ENCODE results near the gene CAPN13.

Gene CAPN13, protein sequence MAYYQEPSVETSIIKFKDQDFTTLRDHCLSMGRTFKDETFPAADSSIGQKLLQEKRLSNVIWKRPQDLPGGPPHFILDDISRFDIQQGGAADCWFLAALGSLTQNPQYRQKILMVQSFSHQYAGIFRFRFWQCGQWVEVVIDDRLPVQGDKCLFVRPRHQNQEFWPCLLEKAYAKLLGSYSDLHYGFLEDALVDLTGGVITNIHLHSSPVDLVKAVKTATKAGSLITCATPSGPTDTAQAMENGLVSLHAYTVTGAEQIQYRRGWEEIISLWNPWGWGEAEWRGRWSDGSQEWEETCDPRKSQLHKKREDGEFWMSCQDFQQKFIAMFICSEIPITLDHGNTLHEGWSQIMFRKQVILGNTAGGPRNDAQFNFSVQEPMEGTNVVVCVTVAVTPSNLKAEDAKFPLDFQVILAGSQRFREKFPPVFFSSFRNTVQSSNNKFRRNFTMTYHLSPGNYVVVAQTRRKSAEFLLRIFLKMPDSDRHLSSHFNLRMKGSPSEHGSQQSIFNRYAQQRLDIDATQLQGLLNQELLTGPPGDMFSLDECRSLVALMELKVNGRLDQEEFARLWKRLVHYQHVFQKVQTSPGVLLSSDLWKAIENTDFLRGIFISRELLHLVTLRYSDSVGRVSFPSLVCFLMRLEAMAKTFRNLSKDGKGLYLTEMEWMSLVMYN

GRCh38 chr2:30807249-30807648 lies at the start of gene CAPN13:
Gene CAPN13, minus strand, starts transcription at chr2:30807446. Its CDS starts 20,121 bp downstream, at chr2:30787325.
- no peak for ATAC-seq (replicated peaks; ENCODE audit: extremely low read depth, poor library complexity, severe bottlenecking)
- H3K4me1 Mint-ChIP-seq: no peaks in the 10 kb centered on the region
- H3K9me3 Mint-ChIP-seq: no peaks in the 10 kb centered on the region
- peaks cover 81% of the 10 kb centered on the region for H3K27me3 Mint-ChIP-seq
- H3K4me3 Mint-ChIP-seq: no peak within 1 kb of the TSS
- no peak for DNase-seq (ENCODE audit: low spot score in 2 of 2)
- H3K36me3 Mint-ChIP-seq (ENCODE audit: insufficient read depth): no peaks in the 10 kb centered on the region
- H3K27ac Mint-ChIP-seq (ENCODE audit: low read depth): no peak within 1 kb of the TSS

DNA sequence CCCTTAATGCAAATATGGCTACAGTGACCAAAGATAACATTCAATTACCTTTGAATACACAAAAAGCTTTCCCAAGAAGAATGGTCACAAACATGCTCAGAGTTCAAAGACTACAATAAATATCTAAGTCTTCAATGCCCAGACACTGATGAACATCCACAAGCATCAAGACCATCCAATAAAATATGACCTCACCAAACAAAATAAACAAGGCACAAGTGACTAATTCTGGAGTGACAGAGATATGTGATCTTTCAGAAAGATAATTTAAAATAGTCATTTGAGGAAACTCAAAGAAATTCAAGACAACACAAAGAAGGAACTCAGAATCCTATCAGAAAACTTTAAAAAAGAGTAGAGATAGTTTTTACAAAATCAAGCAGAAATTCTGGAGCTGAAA lies 40.6 kb upstream of the CAPN13 start:
- DNase-seq (ENCODE audit: low spot score in 2 of 2) (no peak), ATAC-seq (replicated peaks; ENCODE audit: extremely low read depth, poor library complexity, severe bottlenecking) (no peak)
- H3K27ac Mint-ChIP-seq (ENCODE audit: low read depth): no peak overlapping the region
- no peak overlapping the region for H3K4me3 Mint-ChIP-seq
- no peaks in the 10 kb centered on the region for H3K9me3 Mint-ChIP-seq
- H3K36me3 Mint-ChIP-seq (ENCODE audit: insufficient read depth): no peaks in the 10 kb centered on the region
- no peaks in the 10 kb centered on the region for H3K4me1 Mint-ChIP-seq
- H3K27me3 Mint-ChIP-seq: peaks cover 63% of the 10 kb centered on the region

DNA sequence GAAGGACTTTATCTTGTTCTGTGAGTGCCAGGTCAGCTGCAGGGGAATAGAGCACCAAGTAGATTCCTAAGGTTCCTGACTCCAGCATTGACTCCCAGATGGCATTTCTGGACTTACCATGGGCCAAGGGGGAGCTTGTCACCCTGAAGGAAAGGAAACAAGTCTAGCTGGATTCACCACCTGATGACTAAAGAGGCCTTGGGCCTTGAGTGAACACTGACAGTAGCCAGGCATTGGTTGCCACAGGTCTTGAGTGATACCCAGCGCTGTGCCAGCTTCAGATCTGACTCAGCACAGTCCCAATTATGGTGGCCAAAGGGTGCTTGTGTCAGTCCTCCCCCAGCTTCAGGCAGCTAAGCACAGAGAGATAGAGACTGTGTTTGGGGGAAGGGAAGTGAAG lies 40.1 kb upstream of the CAPN13 start:
- Mint-ChIP-seq H3K27me3 (peaks cover 63% of the 10 kb centered on the region), H3K36me3 (ENCODE audit: insufficient read depth) (no peaks in the 10 kb centered on the region), H3K4me3 (no peak overlapping the region), H3K9me3 (no peaks in the 10 kb centered on the region), H3K27ac (ENCODE audit: low read depth) (no peak overlapping the region), H3K4me1 (no peaks in the 10 kb centered on the region)
- no peak for DNase-seq (ENCODE audit: low spot score in 2 of 2)
- no peak for ATAC-seq (replicated peaks; ENCODE audit: extremely low read depth, poor library complexity, severe bottlenecking)

- ATAC-seq (replicated peaks; ENCODE audit: extremely low read depth, poor library complexity, severe bottlenecking): no peak
- Mint-ChIP-seq H3K27me3 (peaks cover 17% of the 10 kb centered on the region), H3K27ac (ENCODE audit: low read depth) (no peak overlapping the region), H3K4me1 (no peaks in the 10 kb centered on the region), H3K36me3 (ENCODE audit: insufficient read depth) (no peaks in the 10 kb centered on the region), H3K9me3 (no peaks in the 10 kb centered on the region), H3K4me3 (no peak overlapping the region)
- DNase-seq (ENCODE audit: low spot score in 2 of 2): no peak
Measured at GRCh38 chr2:30828586-30828985, 21.3 kb upstream of the CAPN13 start.

GRCh38 chr2:30826916-30827315 lies 19.7 kb upstream of the CAPN13 start:
- Mint-ChIP-seq H3K9me3 (no peaks in the 10 kb centered on the region), H3K4me1 (no peaks in the 10 kb centered on the region), H3K4me3 (no peak overlapping the region), H3K27me3 (peaks cover 27% of the 10 kb centered on the region), H3K27ac (ENCODE audit: low read depth) (no peak overlapping the region), H3K36me3 (ENCODE audit: insufficient read depth) (no peaks in the 10 kb centered on the region)
- DNase-seq (ENCODE audit: low spot score in 2 of 2): no peak
- no peak for ATAC-seq (replicated peaks; ENCODE audit: extremely low read depth, poor library complexity, severe bottlenecking)

- no peaks in the 10 kb centered on the region for H3K4me1 Mint-ChIP-seq
- no peak overlapping the region for H3K27ac Mint-ChIP-seq (ENCODE audit: low read depth)
- peaks cover 32% of the 10 kb centered on the region for H3K27me3 Mint-ChIP-seq
- no peaks in the 10 kb centered on the region for H3K36me3 Mint-ChIP-seq (ENCODE audit: insufficient read depth)
- ATAC-seq (replicated peaks; ENCODE audit: extremely low read depth, poor library complexity, severe bottlenecking) (no peak), DNase-seq (ENCODE audit: low spot score in 2 of 2) (no peak)
- no peak overlapping the region for H3K4me3 Mint-ChIP-seq
- no peaks in the 10 kb centered on the region for H3K9me3 Mint-ChIP-seq
Measured at GRCh38 chr2:30826481-30826880, 19.2 kb upstream of the CAPN13 start.

DNA sequence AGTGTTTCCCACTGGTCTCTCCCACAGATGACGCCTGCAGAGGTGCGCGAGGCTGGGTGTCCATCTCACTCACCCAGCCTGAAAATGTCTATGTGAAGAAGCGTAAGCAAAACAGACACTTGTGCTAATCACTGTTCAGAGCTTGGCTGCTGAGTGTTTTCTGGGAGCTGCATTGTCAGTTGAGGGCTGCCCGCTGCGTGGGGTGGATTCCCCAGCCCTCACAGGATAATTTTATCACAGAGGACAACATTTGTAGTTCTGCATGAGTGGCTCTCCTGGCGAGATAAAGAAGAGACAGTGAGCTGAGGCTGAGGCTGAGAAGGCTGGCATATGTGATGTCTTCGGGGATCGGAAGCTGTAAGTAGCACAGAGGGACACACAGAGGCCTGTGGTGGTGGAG lies 16.2 kb upstream of the CAPN13 start:
- H3K4me3 Mint-ChIP-seq: no peak overlapping the region
- H3K4me1 Mint-ChIP-seq: no peaks in the 10 kb centered on the region
- ATAC-seq (replicated peaks; ENCODE audit: extremely low read depth, poor library complexity, severe bottlenecking) (no peak), DNase-seq (ENCODE audit: low spot score in 2 of 2) (no peak)
- no peaks in the 10 kb centered on the region for H3K9me3 Mint-ChIP-seq
- no peak overlapping the region for H3K27ac Mint-ChIP-seq (ENCODE audit: low read depth)
- H3K36me3 Mint-ChIP-seq (ENCODE audit: insufficient read depth): no peaks in the 10 kb centered on the region
- peaks cover 34% of the 10 kb centered on the region for H3K27me3 Mint-ChIP-seq

GRCh38 chr2:30821960-30822359 lies 14.7 kb upstream of the CAPN13 start:
- no peak for ATAC-seq (replicated peaks; ENCODE audit: extremely low read depth, poor library complexity, severe bottlenecking)

DNA sequence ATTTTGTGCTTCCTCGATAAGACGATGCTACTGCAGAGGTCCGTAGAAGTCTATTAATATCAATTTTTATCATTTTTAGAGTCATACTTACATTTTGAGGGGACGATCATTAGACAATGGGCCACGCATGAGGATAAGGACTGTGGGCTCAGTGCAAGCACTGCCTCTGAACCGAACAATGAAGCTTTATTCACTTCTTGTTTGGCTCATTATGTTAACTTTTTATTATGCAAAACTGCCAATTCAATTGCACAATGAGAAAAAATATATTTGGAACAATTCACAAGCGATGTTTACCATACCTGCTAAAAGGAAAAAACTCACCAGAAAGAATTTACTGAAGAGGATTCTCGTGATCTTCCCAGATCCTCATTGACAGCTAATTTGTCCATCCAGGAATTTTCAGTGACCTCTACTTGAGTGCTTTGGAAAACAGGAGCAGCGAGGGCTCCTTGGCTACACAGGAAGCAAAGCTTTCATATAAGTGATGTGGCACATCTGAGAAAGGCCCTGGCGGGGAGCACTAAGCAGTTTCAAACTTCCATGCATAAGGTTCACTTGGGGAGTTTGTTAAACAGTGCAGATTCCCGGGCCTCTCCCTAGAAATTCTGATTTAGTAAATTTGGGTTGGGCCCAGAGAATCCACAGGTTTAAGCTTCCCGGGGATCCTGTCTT lies 13.3 kb upstream of the CAPN13 start:
- DNase-seq (ENCODE audit: low spot score in 2 of 2) (no peak), ATAC-seq (replicated peaks; ENCODE audit: extremely low read depth, poor library complexity, severe bottlenecking) (no peak)
- no peak overlapping the region for H3K4me3 Mint-ChIP-seq
- H3K27ac Mint-ChIP-seq (ENCODE audit: low read depth): no peak overlapping the region
- no peaks in the 10 kb centered on the region for H3K36me3 Mint-ChIP-seq (ENCODE audit: insufficient read depth)
- H3K27me3 Mint-ChIP-seq: peaks cover 47% of the 10 kb centered on the region
- no peaks in the 10 kb centered on the region for H3K9me3 Mint-ChIP-seq
- no peaks in the 10 kb centered on the region for H3K4me1 Mint-ChIP-seq

More at GRCh38 chr2:30821960-30822359, 14.7 kb upstream of the CAPN13 start:
- Mint-ChIP-seq H3K27ac (ENCODE audit: low read depth) (no peak overlapping the region), H3K36me3 (ENCODE audit: insufficient read depth) (no peaks in the 10 kb centered on the region), H3K4me3 (no peak overlapping the region), H3K4me1 (no peaks in the 10 kb centered on the region), H3K27me3 (peaks cover 34% of the 10 kb centered on the region), H3K9me3 (no peaks in the 10 kb centered on the region)
- DNase-seq (ENCODE audit: low spot score in 2 of 2): no peak

DNA sequence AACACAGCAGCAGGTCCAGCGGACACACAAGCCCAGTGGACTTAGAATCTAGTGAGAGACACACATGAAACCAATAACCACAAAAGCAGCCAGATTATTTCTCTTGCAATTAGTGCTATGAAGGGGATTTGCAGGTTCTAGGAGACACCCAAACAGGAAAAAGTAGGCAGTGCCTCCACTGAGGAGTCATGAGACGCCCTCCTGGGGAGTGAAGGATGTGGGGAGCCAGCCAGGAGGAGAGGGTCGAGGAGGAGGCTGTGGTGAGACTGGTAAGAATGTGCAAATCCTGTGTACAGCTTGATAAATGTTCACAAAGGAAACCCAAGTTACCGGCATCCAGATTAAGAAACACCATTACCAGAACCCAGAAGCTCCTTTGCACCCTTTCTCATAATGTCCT lies 2.7 kb upstream of the CAPN13 start:
- H3K27me3 Mint-ChIP-seq: peaks cover 89% of the 10 kb centered on the region
- no peaks in the 10 kb centered on the region for H3K9me3 Mint-ChIP-seq
- no peak overlapping the region for H3K4me3 Mint-ChIP-seq
- no peaks in the 10 kb centered on the region for H3K4me1 Mint-ChIP-seq
- no peak for DNase-seq (ENCODE audit: low spot score in 2 of 2)
- H3K27ac Mint-ChIP-seq (ENCODE audit: low read depth): no peak overlapping the region
- no peak for ATAC-seq (replicated peaks; ENCODE audit: extremely low read depth, poor library complexity, severe bottlenecking)
- H3K36me3 Mint-ChIP-seq (ENCODE audit: insufficient read depth): no peaks in the 10 kb centered on the region

DNA sequence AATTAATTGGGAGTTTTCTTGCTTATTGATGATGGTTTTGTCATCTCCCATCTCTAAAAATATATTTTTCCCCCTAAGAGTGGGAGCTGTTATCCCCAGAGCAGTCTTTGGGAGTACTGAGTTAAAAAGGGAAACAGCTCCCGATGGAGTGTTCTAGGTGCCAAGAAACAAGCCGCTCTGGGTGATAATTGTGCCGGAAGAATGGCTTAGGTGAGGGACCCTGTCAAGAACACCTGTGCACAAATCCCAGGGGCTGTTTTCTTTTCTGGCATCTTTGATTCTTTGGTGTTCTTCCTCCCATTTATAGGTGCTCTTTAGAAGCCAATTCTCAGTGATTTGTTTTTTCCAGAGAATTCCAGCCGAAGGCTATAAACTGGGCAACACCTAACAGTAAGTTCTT lies 1.4 kb upstream of the CAPN13 start:
- no peak overlapping the region for H3K27ac Mint-ChIP-seq (ENCODE audit: low read depth)
- no peaks in the 10 kb centered on the region for H3K9me3 Mint-ChIP-seq
- H3K4me1 Mint-ChIP-seq: no peaks in the 10 kb centered on the region
- H3K36me3 Mint-ChIP-seq (ENCODE audit: insufficient read depth): no peaks in the 10 kb centered on the region
- ATAC-seq (replicated peaks; ENCODE audit: extremely low read depth, poor library complexity, severe bottlenecking) (no peak), DNase-seq (ENCODE audit: low spot score in 2 of 2) (no peak)
- no peak overlapping the region for H3K4me3 Mint-ChIP-seq
- H3K27me3 Mint-ChIP-seq: peaks cover 85% of the 10 kb centered on the region

DNA sequence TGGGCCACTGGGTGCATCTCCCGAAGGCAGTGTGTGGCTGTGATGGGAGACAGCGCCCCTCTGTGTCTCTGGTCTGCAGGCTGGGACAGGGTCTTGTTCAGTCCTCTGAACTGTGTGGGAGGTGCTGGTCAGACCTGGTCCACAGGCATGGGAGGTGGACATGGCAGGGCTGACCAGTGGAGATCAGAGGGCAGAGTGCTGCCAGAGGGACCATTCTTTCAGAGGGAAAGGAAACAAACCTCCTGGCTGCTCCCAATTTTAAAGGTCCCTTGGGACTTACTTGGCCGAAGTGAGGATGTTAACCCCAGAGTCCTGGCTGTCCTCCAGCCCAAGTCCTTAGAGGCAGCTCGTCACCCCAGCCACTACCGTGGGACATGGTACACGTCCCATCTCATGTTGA lies 4.0 kb downstream of the CAPN13 start:
- Mint-ChIP-seq H3K27ac (ENCODE audit: low read depth) (no peak overlapping the region), H3K27me3 (peaks cover 49% of the 10 kb centered on the region), H3K4me1 (no peaks in the 10 kb centered on the region), H3K4me3 (no peak overlapping the region), H3K9me3 (no peaks in the 10 kb centered on the region), H3K36me3 (ENCODE audit: insufficient read depth) (no peaks in the 10 kb centered on the region)
- DNase-seq (ENCODE audit: low spot score in 2 of 2): no peak
- ATAC-seq (replicated peaks; ENCODE audit: extremely low read depth, poor library complexity, severe bottlenecking): no peak

DNA sequence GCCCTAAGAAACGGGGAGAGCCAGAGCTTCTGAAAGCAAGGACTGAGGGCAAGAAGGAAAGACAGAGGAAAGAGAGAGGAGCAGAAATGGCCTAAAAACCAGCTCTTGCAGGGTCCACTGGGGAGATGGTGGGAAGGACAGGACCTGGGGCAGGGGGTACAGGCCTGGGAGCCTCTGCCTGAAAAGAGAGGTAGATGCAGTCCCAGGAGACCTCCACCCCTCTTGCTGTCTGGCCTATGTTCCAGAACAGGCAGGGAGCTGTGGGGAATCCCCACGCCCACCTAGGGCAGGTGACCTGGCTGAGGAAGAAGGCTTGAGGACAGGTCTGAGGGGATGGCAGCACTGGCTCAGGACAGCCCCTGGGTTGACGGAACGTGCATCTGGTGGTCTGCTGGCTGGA lies 4.6 kb downstream of the CAPN13 start:
- no peak for DNase-seq (ENCODE audit: low spot score in 2 of 2)
- H3K27ac Mint-ChIP-seq (ENCODE audit: low read depth): no peak overlapping the region
- H3K4me1 Mint-ChIP-seq: no peaks in the 10 kb centered on the region
- no peak overlapping the region for H3K4me3 Mint-ChIP-seq
- no peaks in the 10 kb centered on the region for H3K9me3 Mint-ChIP-seq
- no peaks in the 10 kb centered on the region for H3K36me3 Mint-ChIP-seq (ENCODE audit: insufficient read depth)
- H3K27me3 Mint-ChIP-seq: peaks cover 48% of the 10 kb centered on the region
- ATAC-seq (replicated peaks; ENCODE audit: extremely low read depth, poor library complexity, severe bottlenecking): no peak

All from central memory CD8-positive, alpha-beta T cell (primary cell).